Naive thymus-derived CD4-positive, alpha-beta T cell (primary cell): Measurements from ENCODE around the gene HOXD9. TPM values are rescaled to one million over a fixed set of nuclear protein-coding genes. Genes with fewer than 3 reads are reported as not detected.

Source experiments
- ATAC-seq: fragments of 150-1000 bp; cut with Tn5 transposase; 2 replicates; pipeline ENCODE4 v1.10.0; 2021; ENCODE audit warnings: mild to moderate bottlenecking, moderate library complexity
- CTCF ChIA-PET: fragments of 350-600 bp; sonication (Branson Sonifier 250); formaldehyde crosslinking; loops from one replicate; lab custom pipeline; 2021; ENCODE audit warnings: antibody characterized with exemption; lab: Charles Lee
- POLR2A ChIA-PET: fragments of 350-600 bp; sonication (Branson Sonifier 250); formaldehyde crosslinking; loops from one replicate; lab custom pipeline; 2021; ENCODE audit warnings: antibody characterized with exemption, inconsistent platforms; lab: Charles Lee
- DNase-seq, 9 donors: peaks; one replicate each; pipeline versions ENCODE4 v3.0.0 to v3.0.0-alpha.2; 2020 to 2022; ENCODE audit warnings: mixed read lengths in 1 of 9
- H3K27ac ChIP-seq: one replicate; pipeline ENCODE4 v1.7.0; 2013; ENCODE audit warnings: mild to moderate bottlenecking, low read depth, low read length, moderate library complexity
- H3K27me3 ChIP-seq, 2 donors: one replicate each; pipeline ENCODE4 v1.7.0; 2013; ENCODE audit warnings: low read length in 2 of 2, mild to moderate bottlenecking in 2 of 2, moderate library complexity in 2 of 2; ENCODE audit not compliant: control insufficient read depth in 2 of 2, insufficient read depth in 2 of 2
- H3K36me3 ChIP-seq, 3 experiments: 1 replicate in 2 of 3; 2 replicates in 1 of 3; pipeline ENCODE4 v1.7.0; 2013; ENCODE audit warnings: low read length in 3 of 3, mild to moderate bottlenecking in 3 of 3, moderate library complexity in 1 of 3; ENCODE audit not compliant: insufficient read depth in 3 of 3, control insufficient read depth in 2 of 3
- H3K4me1 ChIP-seq, 2 donors: one replicate each; pipeline ENCODE4 v1.7.0; 2013; ENCODE audit warnings: low read length in 2 of 2, mild to moderate bottlenecking in 2 of 2, moderate library complexity in 1 of 2; ENCODE audit not compliant: control insufficient read depth in 2 of 2, insufficient read depth in 2 of 2
- H3K4me3 ChIP-seq: 2 replicates; pipeline ENCODE4 v1.7.0; 2013; ENCODE audit warnings: mild to moderate bottlenecking, low read length
- H3K9me3 ChIP-seq, 3 experiments: 1 replicate in 2 of 3; 2 replicates in 1 of 3; pipeline ENCODE4 v1.7.0; 2013; ENCODE audit warnings: low read length in 3 of 3; ENCODE audit not compliant: control insufficient read depth in 2 of 3
- H3K27ac Mint-ChIP-seq, 9 donors: one replicate each; pipeline ENCODE4 v1.8.0; 2020 to 2022; ENCODE audit warnings: mixed read lengths in 9 of 9, mild to moderate bottlenecking in 8 of 9, moderate library complexity in 5 of 9, inconsistent platforms in 2 of 9
- H3K27me3 Mint-ChIP-seq, 5 donors: one replicate each; pipeline ENCODE4 v1.8.0; 2021 to 2022; ENCODE audit warnings: mixed read lengths in 5 of 5, mild to moderate bottlenecking in 1 of 5
- H3K36me3 Mint-ChIP-seq, 5 donors: one replicate each; pipeline ENCODE4 v1.8.0; 2020 to 2022; ENCODE audit warnings: mixed read lengths in 5 of 5, mild to moderate bottlenecking in 3 of 5, inconsistent platforms in 1 of 5
- H3K4me1 Mint-ChIP-seq, 7 donors: one replicate each; pipeline ENCODE4 v1.8.0; 2020 to 2022; ENCODE audit warnings: mixed read lengths in 7 of 7, mild to moderate bottlenecking in 3 of 7, inconsistent platforms in 1 of 7
- H3K4me3 Mint-ChIP-seq, 10 donors: one replicate each; pipeline ENCODE4 v1.8.0; 2020 to 2022; ENCODE audit warnings: mild to moderate bottlenecking in 10 of 10, mixed read lengths in 10 of 10, moderate library complexity in 6 of 10, inconsistent platforms in 2 of 10
- H3K9me3 Mint-ChIP-seq, 11 donors: one replicate each; pipeline ENCODE4 v1.8.0; 2020 to 2022; ENCODE audit warnings: mixed read lengths in 11 of 11, mild to moderate bottlenecking in 4 of 11, inconsistent platforms in 1 of 11, moderate library complexity in 1 of 11
- intact Hi-C, 2 donors: fragments of 100-400 bp; cut with micrococcal nuclease; formaldehyde crosslinking; loops; one replicate each; pipeline ENCODE4 v1.15.1; 2023
- polyA plus RNA-seq, 2 donors: library from polyadenylated mRNA; unstranded; fragments of 300-500 nt; fragmentation: Illumina TruSeq; gene quantifications; one replicate each; pipeline ENCODE4 v1.2.3, GENCODE V29; 2021
- total RNA-seq, 6 experiments: library from RNA in 5 of 6; stranded (reverse) in 5 of 6; gene quantifications; 1 replicate in 5 of 6; 2 replicates in 1 of 6; pipeline ENCODE4 v1.2.3 and lab custom pipeline; 2021 to 2026

HOXD9 gene
- total and polyA plus RNA-seq, 7 experiments from 2014 or later, result not detected

- DNase-seq (no peak), ATAC-seq (no peak)
- peaks cover 0 to 24% (median 15%) of the 10 kb centered on the region in 7 donors for H3K4me1 Mint-ChIP-seq
- H3K27ac Mint-ChIP-seq, result no peak overlapping the region
- Histone ChIP-seq H3K36me3 (no peaks in the 10 kb centered on the region), H3K9me3 (no peaks in the 10 kb centered on the region), H3K27me3 (peaks cover 11 to 43% of the 10 kb centered on the region in 2 donors), H3K27ac (no peak overlapping the region), H3K4me3 (no peak overlapping the region), H3K4me1 (peaks cover 0 to 6% of the 10 kb centered on the region in 2 donors)
- H3K27me3 Mint-ChIP-seq, result peaks cover 64 to 88% (median 79%) of the 10 kb centered on the region in 5 donors
- peaks cover 0 to 3% (median 0%) of the 10 kb centered on the region in 5 donors for H3K36me3 Mint-ChIP-seq
- CTCF ChIA-PET, result interaction anchor here (0.5 kb wide), 1 partner anchor 399 kb away, joined by 3 read pairs; no protein-coding TSS in a partner anchor
- H3K9me3 Mint-ChIP-seq, result peaks cover 0 to 7% (median 0%) of the 10 kb centered on the region in 11 donors
- H3K4me3 Mint-ChIP-seq, result no peak overlapping the region
- POLR2A ChIA-PET, result no interaction called here
- intact Hi-C loops, result loop anchor here in 1 of 2 donors (2.0 kb wide), 1 partner anchor 23 kb away; no protein-coding TSS in a partner anchor
Observed at GRCh38 chr2:176155356-176156044, 33.0 kb downstream of the HOXD9 start.

GRCh38 chr2:176156301-176156806 is 33.8 kb downstream of the HOXD9 start:
- H3K4me1 ChIP-seq, result peaks cover 0 to 6% of the 10 kb centered on the region in 2 donors
- Mint-ChIP-seq H3K36me3 (peaks cover 0 to 3% (median 0%) of the 10 kb centered on the region in 5 donors), H3K9me3 (peaks cover 0 to 5% (median 0%) of the 10 kb centered on the region in 11 donors), H3K4me3 (peak overlapping the region in 4 of 10 donors; percentile 22 to 60 (median 36)), H3K4me1 (peaks cover 0 to 23% (median 14%) of the 10 kb centered on the region in 7 donors), H3K27me3 (peaks cover 65 to 88% (median 79%) of the 10 kb centered on the region in 5 donors), H3K27ac (peak overlapping the region in 1 of 9 donors; percentile 65)
- H3K36me3 ChIP-seq, result no peaks in the 10 kb centered on the region
- POLR2A ChIA-PET, result no interaction called here
- peaks cover 8 to 40% of the 10 kb centered on the region in 2 donors for H3K27me3 ChIP-seq
- intact Hi-C loops, result loop anchor here in 1 of 2 donors (2.0 kb wide), 1 partner anchor 24 kb away; no protein-coding TSS in a partner anchor
- DNase-seq, result no peak
- H3K4me3 ChIP-seq, result no peak overlapping the region
- CTCF ChIA-PET, result no interaction called here
- H3K9me3 ChIP-seq, result no peaks in the 10 kb centered on the region
- no peak overlapping the region for H3K27ac ChIP-seq
- no peak for ATAC-seq

GRCh38 chr2:176156807-176157498 is 34.4 kb downstream of the HOXD9 start, which contains the start of gene HOXD3:
Gene HOXD3 (plus strand): TSS chr2:176157307. CDS start chr2:176169115, 11,808 bp downstream.
- Histone ChIP-seq H3K4me3 (no peak within 1 kb of the TSS), H3K36me3 (no peaks in the 10 kb centered on the region), H3K9me3 (no peaks in the 10 kb centered on the region), H3K4me1 (peaks cover 0 to 6% of the 10 kb centered on the region in 2 donors), H3K27ac (no peak within 1 kb of the TSS), H3K27me3 (peaks cover 8 to 46% of the 10 kb centered on the region in 2 donors)
- ATAC-seq (no peak), DNase-seq (no peak)
- Mint-ChIP-seq H3K9me3 (peaks cover 0 to 5% (median 0%) of the 10 kb centered on the region in 11 donors), H3K4me3 (peak within 1 kb of the TSS; percentile 32 to 78 (median 59)), H3K27me3 (peaks cover 69 to 90% (median 83%) of the 10 kb centered on the region in 5 donors), H3K36me3 (peaks cover 0 to 3% (median 0%) of the 10 kb centered on the region in 5 donors), H3K4me1 (peaks cover 0 to 23% (median 15%) of the 10 kb centered on the region in 7 donors), H3K27ac (peak within 1 kb of the TSS in 2 of 9 donors; percentile 28 to 87)
- CTCF ChIA-PET, result no interaction called here
- POLR2A ChIA-PET, result no interaction called here
- intact Hi-C loops, result loop anchor here in 1 of 2 donors (2.0 kb wide), 1 partner anchor 24 kb away; no protein-coding TSS in a partner anchor

- Histone ChIP-seq H3K27ac (no peak overlapping the region), H3K4me1 (peaks cover 0 to 6% of the 10 kb centered on the region in 2 donors), H3K36me3 (no peaks in the 10 kb centered on the region), H3K27me3 (peaks cover 8 to 50% of the 10 kb centered on the region in 2 donors), H3K9me3 (no peaks in the 10 kb centered on the region), H3K4me3 (no peak overlapping the region)
- intact Hi-C loops, result loop anchor here in 1 of 2 donors (2.0 kb wide), 1 partner anchor 25 kb away; no protein-coding TSS in a partner anchor
- no peak for DNase-seq
- no peak for ATAC-seq
- H3K27me3 Mint-ChIP-seq, result peaks cover 70 to 91% (median 88%) of the 10 kb centered on the region in 5 donors
- ChIA-PET CTCF (no interaction called here), POLR2A (no interaction called here)
- H3K27ac Mint-ChIP-seq, result peak overlapping the region in 2 of 9 donors; percentile 28 to 87
- H3K4me1 Mint-ChIP-seq, result peaks cover 0 to 22% (median 18%) of the 10 kb centered on the region in 7 donors
- peaks cover 0 to 8% (median 0%) of the 10 kb centered on the region in 11 donors for H3K9me3 Mint-ChIP-seq
- peaks cover 0 to 3% (median 0%) of the 10 kb centered on the region in 5 donors for H3K36me3 Mint-ChIP-seq
- H3K4me3 Mint-ChIP-seq, result peak overlapping the region; percentile 32 to 78 (median 59)
Observed at GRCh38 chr2:176157499-176158185, 35.1 kb downstream of the HOXD9 start.

GRCh38 chr2:176158186-176158591 is 35.7 kb downstream of the HOXD9 start:
- H3K4me1 ChIP-seq, result peaks cover 0 to 6% of the 10 kb centered on the region in 2 donors
- no peak overlapping the region for H3K27ac ChIP-seq
- peaks cover 0 to 11% (median 0%) of the 10 kb centered on the region in 11 donors for H3K9me3 Mint-ChIP-seq
- no peaks in the 10 kb centered on the region for H3K9me3 ChIP-seq
- intact Hi-C loops, result no loop called here
- H3K4me3 ChIP-seq, result no peak overlapping the region
- peak overlapping the region in 1 of 9 donors; percentile 87 for H3K27ac Mint-ChIP-seq
- DNase-seq, result no peak
- H3K4me1 Mint-ChIP-seq, result peaks cover under 1 to 22% (median 18%) of the 10 kb centered on the region in 7 donors
- ATAC-seq, result no peak
- no peaks in the 10 kb centered on the region for H3K36me3 ChIP-seq
- POLR2A ChIA-PET, result no interaction called here
- H3K36me3 Mint-ChIP-seq, result peaks cover 0 to 3% (median 0%) of the 10 kb centered on the region in 5 donors
- CTCF ChIA-PET, result no interaction called here
- peak overlapping the region in 8 of 10 donors; percentile 33 to 74 (median 56) for H3K4me3 Mint-ChIP-seq
- peaks cover 71 to 90% (median 87%) of the 10 kb centered on the region in 5 donors for H3K27me3 Mint-ChIP-seq
- H3K27me3 ChIP-seq, result peaks cover 8 to 53% of the 10 kb centered on the region in 2 donors
